Measurements from ENCODE around the gene MTUS2. TPM values are rescaled to one million over a fixed set of nuclear protein-coding genes. Genes with fewer than 3 reads are reported as not detected.

Gene MTUS2
- total and polyA plus RNA-seq, 9 of the 15 experiments (the other 6 are each of a cell fraction or from before 2014, with no cell fraction given): 0.01 to 0.28 (median 0.06) TPM; not detected in 1

DNA sequence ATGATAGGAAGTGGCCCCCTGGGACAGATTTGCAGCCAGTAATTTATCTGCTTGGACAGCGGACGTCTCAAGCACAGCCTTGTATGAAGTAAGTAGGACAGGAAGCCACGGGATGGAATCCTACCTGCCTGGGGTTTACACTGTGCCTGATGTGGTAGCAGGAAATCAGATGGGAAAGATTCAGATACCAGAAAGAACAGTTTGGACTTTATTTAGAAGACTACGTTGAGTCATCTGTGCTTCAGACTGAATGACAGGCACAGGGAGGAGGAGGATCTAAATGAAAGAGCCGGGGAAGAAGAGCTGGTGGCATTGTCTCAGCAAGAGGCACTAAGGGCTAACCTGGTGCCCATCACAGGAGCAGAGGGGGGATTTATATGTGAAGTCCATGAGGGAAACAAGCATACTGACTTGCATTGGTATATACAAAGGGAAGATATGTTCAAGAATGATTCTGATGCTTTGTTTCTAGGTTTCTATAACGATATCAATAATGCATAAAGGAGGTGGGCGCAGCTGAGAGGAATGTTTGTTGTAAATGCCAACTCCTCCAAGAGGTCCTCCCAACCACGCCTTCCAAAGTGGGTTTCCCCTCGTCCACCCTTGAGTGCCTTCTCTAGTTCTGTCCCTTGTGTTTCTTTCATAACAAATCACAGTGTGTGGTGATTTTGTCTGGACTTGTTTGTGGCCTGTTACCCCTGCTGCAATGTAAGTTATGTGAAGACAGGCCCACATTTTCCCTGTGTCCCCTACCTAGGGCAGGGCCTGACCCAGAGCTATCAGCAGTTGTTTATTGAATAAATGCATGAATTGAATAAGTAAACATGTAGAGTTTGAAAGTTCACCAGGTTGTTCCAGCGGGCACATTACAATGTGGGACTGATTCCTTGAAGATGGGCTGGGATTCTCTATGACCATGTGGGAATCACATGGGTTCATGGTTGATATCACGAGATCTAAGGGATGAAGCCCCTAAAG, 446.9 kb downstream of the MTUS2 start:
- H3K9ac ChIP-seq (ENCODE audit: insufficient read depth in 1 of 2, low read depth in 2 of 2, low read length in 2 of 2): no peak overlapping the region
- ATAC-seq (no peak), DNase-seq (ENCODE audit: extremely low read depth in 1 of 4, low spot score in 3 of 4) (no peak), FAIRE-seq (no peak)
- H3K4me1 ChIP-seq (replicated peaks in 1 of 2; ENCODE audit: control insufficient read depth in 2 of 2, insufficient read depth in 2 of 2, low read length in 2 of 2): no peaks in the 10 kb centered on the region
- no peaks in the 10 kb centered on the region for H3K36me3 ChIP-seq (ENCODE audit: control insufficient read depth, insufficient read depth, low read length)
- POLR2A ChIA-PET: no interaction called here
- H3K9me1 ChIP-seq (ENCODE audit: control insufficient read depth, insufficient read depth, low read length): no peaks in the 10 kb centered on the region
- in situ Hi-C loops (cut with MboI): no loop called here
- BruUV-seq (replicated peaks): no TSS peak
- CTCF ChIA-PET (ENCODE audit: low intra/inter-chr PET ratio): no interaction called here
- H3K79me2 ChIP-seq (ENCODE audit: control insufficient read depth, insufficient read depth, low read length): no peaks in the 10 kb centered on the region
- intact Hi-C loops (cut with micrococcal nuclease): no loop called here
- H3K4me3 ChIP-seq: no peak overlapping the region
- no peak overlapping the region for H2AFZ ChIP-seq (ENCODE audit: low read depth, low read length)
- H3K27me3 ChIP-seq (ENCODE audit: control insufficient read depth in 2 of 2, insufficient read depth in 2 of 2, low read length in 2 of 2): peaks cover 0 to 5% of the 10 kb centered on the region in 2 experiments; a peak in 1 of 5 replicates
- no peak overlapping the region for H3K27ac ChIP-seq (ENCODE audit: extremely low read depth, low read depth, low read length)
- H3K4me2 ChIP-seq (ENCODE audit: insufficient read depth, low read length): no peak overlapping the region
- 0% methylated on average over 8 of the region's 11 CpGs for WGBS (ENCODE audit: insufficient coverage, low coverage, missing lambda C conversion rate)
- H4K20me1 ChIP-seq (replicated peaks; ENCODE audit: control insufficient read depth, insufficient read depth, low read length): no peaks in the 10 kb centered on the region
- H3K9me3 ChIP-seq (replicated peaks; ENCODE audit: control insufficient read depth, insufficient read depth, low read depth, low read length): no peaks in the 10 kb centered on the region
- TF ChIP-seq MTA2 (IDR thresholded peaks at IDR 0.05; ENCODE audit: low read depth) (no peak), TSC22D4 (tag; IDR thresholded peaks at IDR 0.05) (no peak), ELF1 (tag; IDR thresholded peaks at IDR 0.05) (no peak), ZNF609 (CRISPR knock-in tag; IDR thresholded peaks at IDR 0.05; ENCODE audit: borderline replicate concordance) (no peak), ZSCAN29 (IDR thresholded peaks at IDR 0.05) (no peak)
- TF ChIP-seq, protein P1, sequence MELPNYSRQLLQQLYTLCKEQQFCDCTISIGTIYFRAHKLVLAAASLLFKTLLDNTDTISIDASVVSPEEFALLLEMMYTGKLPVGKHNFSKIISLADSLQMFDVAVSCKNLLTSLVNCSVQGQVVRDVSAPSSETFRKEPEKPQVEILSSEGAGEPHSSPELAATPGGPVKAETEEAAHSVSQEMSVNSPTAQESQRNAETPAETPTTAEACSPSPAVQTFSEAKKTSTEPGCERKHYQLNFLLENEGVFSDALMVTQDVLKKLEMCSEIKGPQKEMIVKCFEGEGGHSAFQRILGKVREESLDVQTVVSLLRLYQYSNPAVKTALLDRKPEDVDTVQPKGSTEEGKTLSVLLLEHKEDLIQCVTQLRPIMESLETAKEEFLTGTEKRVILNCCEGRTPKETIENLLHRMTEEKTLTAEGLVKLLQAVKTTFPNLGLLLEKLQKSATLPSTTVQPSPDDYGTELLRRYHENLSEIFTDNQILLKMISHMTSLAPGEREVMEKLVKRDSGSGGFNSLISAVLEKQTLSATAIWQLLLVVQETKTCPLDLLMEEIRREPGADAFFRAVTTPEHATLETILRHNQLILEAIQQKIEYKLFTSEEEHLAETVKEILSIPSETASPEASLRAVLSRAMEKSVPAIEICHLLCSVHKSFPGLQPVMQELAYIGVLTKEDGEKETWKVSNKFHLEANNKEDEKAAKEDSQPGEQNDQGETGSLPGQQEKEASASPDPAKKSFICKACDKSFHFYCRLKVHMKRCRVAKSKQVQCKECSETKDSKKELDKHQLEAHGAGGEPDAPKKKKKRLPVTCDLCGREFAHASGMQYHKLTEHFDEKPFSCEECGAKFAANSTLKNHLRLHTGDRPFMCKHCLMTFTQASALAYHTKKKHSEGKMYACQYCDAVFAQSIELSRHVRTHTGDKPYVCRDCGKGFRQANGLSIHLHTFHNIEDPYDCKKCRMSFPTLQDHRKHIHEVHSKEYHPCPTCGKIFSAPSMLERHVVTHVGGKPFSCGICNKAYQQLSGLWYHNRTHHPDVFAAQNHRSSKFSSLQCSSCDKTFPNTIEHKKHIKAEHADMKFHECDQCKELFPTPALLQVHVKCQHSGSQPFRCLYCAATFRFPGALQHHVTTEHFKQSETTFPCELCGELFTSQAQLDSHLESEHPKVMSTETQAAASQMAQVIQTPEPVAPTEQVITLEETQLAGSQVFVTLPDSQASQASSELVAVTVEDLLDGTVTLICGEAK (IDR thresholded peaks at IDR 0.05): no peak
- TF ChIP-seq, protein P1 (CRISPR knock-in tag; IDR thresholded peaks at IDR 0.05): no peak

Data from K562 (cell line).